ENCODE results near the gene CYP2A7.
A peak's percentile ranks its signal among the peaks of the same experiment; 100 is the strongest.
"Not testable (repeated sequence)": the region's sequence is repeated elsewhere in the genome, so short reads cannot be mapped to it uniquely, and the experiment has no call there.

Gene CYP2A7

DNA sequence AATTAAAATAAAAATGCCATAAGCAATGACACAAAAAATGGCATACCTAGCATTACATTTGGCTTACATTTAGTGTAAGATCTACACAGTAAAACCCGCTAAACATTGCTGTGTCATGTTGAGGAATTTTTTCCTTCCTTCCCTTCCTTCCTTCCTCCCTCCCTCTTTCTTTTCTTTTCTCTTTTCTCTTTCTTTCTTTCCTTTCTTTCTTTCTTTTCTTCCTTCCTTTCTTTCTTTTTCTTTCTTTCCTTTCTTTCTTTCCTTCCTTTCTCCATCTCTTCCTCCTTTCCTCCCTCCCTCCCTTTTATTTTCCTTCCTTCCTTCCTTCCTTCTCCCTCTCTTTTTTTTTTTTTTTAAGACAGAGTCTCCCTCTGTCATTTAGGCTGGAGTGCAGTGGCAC, 43.6 kb downstream of the CYP2A7 start:
- DNase-seq, result not testable (repeated sequence)

DNA sequence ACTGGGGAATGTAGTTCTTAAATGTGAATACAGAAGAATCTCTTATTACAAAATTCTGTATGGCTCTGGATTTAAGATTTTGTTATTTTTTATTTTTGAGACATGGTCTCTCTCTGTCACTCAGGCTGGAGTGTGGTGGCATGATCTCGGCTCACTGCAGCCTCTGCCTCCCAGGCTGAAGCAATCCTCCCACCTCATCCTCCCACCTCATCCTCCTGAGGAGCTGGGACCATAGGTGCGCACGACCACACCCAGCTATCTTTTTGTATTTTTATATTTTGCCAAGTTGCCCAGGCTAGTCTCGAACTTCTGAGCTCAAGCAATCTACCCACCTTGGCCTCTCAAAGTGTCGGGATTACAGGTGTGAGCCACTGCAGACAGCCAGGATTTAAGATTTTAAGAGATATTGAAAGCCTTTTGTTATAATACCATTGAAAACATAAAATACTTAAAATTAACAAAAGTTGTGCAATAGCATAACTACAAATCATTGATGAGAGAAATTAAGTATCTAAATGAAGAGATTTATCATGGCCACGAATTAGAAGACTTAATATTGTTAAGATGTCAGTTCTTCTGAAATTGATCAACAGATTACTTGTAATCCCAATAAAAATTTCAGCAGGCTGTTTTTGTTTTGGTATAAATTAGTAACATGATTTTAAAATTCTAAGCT, 45.1 kb downstream of the CYP2A7 start:
- DNase-seq, result no peak

DNA sequence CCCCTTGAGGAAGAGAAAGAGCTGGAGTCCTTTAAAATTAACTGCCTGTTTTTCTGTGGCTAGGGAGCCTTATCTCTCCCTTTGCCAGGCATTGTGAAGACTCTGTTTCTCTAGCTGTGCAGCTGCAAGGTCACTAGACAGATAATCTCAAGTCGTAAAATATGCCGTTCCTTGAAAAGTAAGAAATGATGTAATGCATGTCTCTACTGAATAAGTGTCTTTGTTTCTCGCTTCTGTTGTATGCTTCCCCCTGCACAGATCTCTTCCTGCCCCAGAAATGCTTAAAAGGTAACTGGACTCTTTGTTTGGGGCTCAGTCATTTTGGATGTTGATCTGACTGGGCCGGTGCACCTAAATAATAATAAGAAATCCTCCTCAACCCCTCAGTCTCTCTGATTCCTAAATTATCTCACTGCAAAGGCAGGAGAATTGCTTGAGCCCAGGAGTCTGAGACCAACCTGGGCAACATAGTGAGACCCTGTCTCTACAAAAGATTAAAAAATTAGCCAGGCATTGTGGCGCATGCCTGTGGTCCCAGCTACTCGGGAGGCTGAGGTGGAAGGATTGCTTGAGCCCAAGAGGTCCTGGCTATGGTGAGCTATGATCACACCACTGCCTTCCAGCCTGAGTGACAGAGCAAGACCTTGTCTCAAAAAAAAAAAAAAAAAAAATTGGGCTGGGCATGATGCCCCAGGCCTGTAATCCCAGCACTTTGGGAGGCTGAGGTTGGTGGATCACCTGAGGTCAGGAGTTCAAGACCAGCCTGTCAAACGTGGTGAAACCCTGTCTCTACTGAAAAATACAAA, 48.1 kb downstream of the CYP2A7 start:
- not testable (repeated sequence) for DNase-seq

DNA sequence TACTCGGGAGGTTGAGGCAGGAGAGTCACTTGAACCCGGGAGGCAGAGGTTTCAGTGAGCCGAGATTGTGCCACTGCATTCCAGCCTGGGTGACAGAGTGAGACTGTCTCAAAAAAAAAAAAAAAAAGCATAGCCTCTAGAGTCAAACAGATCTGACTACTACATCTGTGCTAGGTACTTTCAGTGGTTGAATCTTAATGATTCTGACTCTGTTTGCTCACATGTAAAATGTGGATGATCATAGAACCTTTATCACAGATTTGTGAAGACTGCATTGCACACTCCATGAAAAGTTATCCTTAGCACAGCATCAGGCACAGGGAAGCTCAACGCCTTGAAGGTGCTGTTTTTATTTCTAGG, 49.6 kb downstream of the CYP2A7 start:
- DNase-seq, result not testable (repeated sequence)

DNA sequence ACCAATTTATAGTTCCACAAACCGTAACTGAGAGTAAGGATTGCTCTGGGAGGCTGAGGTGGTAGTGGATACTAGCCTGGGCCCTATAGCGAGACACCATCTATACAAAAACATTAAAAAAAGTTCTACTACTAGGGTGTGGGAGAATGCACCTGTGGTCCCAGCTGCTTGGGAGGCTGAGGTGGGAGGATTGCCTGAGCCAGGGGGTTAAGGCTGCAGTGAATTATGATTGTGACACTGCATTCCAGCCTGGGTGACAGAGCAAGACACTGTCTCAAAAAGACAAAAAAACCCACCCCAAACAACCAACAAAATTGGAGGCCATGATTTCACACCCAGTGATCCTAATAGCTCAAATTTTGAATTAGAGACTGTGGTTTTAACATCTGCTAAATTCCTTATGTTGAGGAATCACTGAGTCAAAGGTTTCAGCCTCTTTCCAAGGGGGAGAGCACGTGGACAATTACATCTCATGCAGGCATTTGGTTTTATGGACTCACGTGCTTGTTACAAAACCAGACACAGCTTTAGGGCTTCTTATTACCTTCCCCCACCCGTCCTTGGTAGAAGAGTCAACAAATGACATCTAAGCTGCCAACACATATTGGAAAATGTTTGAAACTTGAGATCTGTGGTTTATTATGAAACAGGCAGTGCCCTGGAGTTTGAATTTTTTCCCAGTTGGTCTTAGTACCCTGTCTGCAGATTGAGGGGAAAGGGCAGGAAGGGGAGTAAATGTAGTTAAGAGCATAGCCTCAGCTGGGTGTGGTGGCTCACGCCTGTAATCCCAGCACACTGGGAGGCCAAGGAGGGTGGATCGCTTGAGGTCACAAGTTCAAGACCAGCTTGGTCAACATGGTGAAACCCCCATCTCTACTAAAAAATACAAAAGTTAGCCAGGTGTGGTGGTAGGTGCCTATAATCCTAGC, 50.3 kb downstream of the CYP2A7 start:
- no peak for DNase-seq

DNA sequence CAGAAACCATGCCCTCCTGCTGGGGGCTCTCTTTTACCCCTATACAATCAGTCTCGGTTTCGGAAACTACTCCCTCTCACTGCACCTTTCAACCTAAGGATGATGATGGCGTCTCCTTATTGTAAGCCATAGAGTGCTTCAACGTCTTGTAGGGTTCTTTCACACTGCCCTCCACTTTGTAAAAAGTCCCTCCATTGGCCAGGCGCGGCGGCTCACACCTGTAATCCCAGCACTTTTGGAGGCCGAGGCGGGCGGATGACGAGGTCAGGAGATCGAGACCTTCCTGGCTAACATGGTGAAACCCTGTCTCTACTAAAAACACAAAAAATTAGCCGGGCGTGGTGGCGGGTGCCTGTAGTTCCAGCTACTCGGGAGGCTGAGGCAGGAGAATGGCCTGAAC, 51.3 kb downstream of the CYP2A7 start:
- not testable (repeated sequence) for DNase-seq

DNA sequence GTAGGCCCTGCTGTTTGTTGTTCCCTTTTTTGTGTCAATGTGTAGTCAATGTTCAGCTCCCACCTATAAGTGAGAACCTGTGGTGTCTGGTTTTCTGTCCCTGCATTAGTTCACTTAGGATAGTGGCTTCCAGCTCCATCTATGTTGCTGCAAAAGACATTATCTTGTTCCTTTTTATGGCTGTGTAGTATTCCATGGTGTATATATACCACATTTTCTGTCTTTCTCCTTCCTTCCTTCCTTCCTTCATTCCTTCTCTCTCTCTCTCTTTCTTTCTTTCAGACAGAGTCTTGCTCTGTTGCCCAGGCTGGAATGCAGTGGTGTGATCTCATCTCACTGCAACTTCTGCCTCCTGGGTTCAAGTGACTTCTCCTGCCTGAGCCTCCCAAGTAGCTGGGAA, 52.8 kb downstream of the CYP2A7 start:
- DNase-seq, result no peak

DNA sequence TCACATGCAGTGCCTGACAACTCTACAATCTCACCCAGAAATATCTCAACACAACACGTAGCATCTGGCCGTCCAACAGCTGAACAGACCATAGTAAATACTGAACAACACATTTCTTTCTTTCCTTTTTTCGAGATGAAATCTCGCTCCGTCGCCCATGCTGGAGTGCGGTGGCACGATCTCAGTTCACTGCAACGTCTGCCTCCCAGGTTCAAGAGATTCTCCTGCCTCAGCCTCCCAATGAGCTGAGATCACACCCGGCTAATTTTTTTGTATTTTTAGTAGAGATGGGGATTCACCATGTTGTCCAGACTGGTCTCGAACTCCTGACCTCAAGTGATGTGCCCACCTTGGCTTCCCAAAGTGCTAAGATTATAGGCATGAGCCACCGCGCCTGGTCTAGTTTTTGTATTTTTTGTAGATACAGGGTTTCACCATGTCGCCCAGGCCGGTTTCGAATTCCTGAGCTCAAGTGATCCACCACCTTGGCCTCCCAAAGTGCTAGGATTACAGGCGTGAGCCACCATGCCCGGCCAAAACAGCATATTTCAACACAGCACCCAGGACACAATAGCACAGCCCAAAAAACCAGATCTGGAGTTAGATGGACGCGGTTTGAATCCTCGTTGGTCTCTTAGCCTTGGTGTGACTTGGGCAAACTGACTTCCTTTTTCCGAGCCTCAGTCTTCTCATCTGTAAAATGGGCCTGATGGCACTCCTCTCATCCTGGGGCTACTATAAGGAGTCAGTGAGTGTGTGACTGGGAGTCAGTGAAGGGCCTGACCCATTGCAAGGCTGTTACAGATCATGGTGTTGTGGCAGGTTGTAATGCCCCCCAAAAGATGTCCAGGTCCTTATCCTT, 54.4 kb downstream of the CYP2A7 start:
- no peak for DNase-seq

DNA sequence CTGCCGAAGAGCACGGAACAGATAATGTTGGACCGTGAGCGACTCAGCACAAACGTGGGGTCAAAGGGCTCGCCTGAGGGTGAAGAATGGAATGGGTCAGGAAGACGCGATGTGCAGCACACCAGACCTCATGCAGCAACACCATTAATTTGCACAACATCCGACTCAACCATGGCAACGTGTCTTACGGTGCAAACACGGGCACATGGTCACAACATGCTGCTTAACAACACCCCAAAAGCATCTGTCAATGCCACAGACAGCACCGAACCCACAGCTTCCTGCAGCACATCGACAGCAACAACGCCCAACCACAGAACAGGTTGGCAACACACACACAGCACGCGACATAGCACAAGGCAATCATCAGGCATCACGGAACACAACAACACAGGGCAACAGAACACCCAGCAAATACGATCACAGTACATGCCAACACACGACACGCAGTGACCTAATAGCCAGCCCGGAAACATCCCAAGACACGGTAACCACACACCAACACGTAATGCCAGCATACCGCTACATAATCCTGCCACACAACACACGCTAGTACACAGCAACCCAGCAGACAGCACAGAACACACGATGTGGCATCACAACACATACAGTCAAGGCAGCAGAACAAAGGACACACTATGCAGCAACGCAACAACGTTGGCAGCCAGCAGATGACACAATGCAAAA, 55.2 kb downstream of the CYP2A7 start:
- DNase-seq, result peak; percentile 28

DNA sequence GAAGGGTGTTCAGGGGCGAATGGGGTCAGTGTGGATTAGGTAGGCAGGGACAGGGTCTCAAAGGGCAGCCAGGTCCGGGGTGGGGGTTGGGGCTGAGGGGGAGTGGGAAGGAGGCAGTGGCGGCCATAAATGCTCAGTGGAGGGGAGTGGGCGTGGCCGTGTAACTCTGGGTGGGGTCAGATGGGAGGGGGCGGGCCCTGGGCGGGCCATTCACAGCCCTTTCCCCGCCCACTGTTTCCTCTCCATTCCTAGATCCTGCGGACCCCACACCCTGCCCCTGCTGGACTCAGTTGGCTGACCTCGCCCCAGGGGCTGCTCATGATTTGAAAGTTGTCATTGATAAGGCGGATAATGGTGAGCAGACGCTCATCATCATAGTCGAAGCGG, 55.7 kb downstream of the CYP2A7 start:
- DNase-seq, result not testable (repeated sequence)

DNA sequence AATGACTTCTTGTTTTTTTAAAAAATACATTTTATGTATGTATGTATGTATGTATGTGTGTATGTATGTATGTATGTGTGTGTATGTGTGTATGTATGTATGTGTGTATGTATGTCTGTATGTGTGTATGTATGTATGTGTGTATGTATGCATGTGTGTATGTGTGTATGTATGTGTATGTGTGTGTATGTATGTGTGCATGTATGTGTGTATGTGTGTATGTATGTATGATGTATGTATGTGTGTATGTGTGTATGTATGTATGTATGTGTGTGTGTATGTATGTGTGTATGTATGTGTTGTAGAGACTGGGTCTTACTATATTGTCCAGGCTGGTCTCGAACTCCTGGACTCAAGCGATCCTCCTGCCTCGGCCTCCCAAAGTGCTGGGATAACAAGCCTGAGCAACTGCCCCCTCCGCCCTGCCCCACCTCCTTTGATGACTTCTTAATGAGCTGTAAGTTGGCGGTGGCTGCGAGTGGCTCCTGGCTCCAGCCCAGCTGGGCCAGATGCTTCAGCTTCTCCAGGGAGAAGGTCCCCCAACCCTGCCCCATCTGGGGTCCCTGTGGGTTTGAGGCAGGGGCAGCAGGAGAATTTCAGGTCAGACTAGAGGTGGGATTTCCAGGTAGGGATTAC, 56.5 kb downstream of the CYP2A7 start:
- DNase-seq, result not testable (repeated sequence)
